ENCODE data around the gene MYH8.

MYH8 gene

DNA sequence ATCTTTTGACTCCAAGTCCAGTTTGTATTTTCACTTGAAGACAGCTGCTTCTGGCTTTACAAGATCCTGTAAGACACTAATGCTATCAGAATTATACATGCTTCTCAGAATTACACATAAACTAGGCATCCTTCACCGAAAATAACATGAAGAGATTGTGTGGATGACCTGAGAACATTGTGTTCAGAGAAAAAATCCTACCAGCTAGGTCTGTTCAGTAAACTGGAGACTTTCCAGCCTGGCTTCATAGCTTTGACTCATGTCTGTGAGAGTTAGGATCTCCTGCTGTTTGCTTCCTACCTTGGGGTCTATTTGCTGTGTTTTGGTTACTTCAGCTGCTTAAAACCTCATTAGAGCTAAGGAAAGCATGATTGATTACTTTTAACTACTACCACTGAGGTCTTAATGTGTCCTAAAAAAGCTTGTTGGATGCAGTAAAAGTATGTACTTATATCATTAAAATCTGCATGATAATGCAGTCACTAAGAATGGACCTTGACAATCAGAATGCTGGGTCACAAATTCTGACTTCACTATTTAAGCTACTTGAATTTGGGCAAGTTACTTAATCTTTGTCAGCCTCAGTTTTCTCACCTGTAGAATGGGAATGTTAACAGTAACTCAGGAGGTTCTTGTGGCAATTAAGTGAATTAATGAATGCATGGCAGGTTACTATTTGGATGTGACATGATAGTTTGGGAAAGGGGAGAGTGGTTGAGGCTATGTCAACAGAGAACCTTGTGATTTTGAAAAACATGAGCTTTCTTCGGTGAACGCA, 40.9 kb downstream of the MYH8 start:
- no peak for DNase-seq (ENCODE audit: low read depth in 3 of 3)

DNA sequence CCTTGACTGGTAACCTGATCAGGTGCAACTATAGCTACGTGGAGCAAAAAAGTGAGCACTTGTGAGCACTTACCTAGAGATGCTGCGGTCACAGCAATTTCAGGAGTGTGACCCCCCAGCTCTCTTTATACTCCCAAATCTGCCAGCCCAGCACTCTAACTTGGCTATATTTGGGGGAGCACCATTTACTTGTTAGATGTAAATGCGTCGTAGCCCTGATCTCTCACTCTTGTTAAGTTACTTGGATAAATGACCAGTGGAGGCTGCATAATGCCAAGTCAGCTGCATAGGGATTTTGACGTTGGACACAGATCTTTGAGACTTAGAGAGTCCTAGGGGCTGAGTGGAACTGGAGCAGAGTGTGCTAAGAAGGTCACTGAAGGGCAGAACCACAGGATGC, 48.8 kb downstream of the MYH8 start, which contains the start of gene MYH13:
TSS of gene MYH13 (minus strand) at position 101 of the 400 bp plus-strand sequence. CDS start 8,476 bp downstream, outside the sequence.
- no peak for DNase-seq (ENCODE audit: low read depth in 3 of 3)

GRCh38 chr17:10370016-10370608, 51.6 kb downstream of the MYH8 start:
- DNase-seq (ENCODE audit: low read depth in 3 of 3): no peak

DNA sequence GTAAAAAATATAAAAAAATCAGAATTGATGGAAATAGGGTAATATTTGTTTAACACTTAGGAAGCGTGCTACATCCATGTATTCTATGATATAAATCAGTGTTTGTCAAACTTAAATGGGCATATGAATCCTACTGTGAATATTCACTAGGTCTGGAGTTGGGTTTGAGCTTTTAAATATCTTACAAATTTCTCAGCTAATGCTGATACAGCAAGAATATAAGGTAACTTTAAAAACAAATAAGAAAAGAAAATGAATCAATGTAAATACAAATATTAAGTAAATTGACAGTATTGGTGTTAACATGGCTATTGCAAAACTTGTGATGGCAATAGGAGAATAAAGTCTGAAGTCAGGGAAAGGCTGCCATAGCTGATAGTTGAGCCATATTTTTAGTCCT, 52.5 kb downstream of the MYH8 start:
- no peak for DNase-seq (ENCODE audit: low read depth in 3 of 3)

DNA sequence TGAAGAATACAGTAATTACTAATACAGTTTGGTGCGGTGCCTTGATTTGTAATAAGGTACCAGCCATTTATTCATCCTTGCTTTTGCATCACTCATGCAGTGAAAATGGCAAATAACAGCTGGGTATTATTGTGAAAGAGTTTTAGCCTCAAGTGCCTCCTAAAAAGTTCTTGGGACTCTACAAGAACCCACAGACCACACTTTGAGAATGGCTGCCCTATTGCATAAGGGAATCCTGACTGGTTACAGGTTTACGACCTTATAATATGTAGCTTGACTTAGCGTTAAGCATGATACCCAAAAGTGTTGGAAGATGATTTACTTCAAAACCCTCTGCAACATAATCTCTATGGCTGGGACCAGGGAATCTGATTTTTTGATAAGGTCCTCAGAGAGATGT, 53.2 kb downstream of the MYH8 start:
- no peak for DNase-seq (ENCODE audit: low read depth in 3 of 3)

DNA sequence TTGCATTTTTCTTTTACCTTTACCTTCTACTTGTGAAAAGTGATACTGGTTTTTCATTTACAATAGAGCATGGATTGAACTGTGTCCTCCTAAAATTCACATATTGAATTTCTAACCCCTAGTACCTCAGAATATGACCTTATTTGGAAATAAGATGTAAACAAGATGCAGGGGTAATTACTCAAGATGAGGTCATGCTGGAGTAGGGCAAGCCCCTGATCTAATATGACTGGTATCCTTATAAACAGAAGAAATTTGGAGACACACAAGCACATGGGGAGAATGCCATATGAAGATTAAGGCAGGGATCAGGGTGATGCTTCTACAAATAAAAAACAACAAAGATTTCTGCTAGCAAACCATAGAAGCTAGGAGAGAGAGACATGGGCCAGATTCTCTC, 61.2 kb downstream of the MYH8 start:
- DNase-seq (ENCODE audit: low read depth in 3 of 3): no peak

GRCh38 chr17:10357768-10358167, 64.0 kb downstream of the MYH8 start:
- DNase-seq (ENCODE audit: low read depth in 3 of 3): peak in 1 of 3 donors; percentile 8

DNA sequence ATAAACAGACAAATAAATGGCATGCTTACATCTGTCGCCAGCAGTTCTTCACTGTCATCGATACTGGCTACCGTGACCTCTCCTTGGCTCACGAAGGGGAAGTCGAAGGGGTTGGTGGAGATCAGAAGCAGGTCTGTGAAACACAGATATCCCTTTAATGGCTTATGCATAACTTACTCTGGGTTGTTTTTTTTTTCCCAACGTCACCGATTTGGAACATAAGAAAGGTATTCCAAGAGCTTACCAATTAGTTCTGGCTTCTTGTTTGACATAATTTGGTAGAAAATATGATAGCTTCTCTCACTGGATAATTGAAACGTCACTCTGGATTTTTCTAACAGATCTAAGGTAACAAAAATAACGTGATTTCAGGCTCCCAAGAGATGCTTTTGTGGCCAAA, 67.1 kb downstream of the MYH8 start:
- no peak for DNase-seq (ENCODE audit: low read depth in 3 of 3)

DNA sequence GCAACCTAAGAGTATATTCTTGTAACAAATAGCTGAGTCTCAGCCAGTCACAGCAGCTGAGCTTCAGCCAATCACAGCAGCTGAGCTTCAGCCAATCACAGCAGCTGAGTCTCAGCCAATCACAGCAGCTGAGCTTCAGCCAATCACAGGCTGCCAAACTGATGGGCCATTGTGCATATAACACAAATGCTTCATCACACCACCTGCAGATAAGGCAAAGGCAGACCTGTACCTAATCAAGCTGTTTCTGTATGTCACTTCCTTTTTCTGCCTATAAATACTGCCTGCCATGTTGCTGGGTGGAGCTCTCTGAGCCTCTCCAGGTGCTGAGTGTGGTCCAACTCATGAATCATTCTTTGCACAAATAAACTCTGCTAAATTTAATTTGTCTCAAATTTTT, 68.9 kb downstream of the MYH8 start:
- DNase-seq (ENCODE audit: low read depth in 3 of 3): no peak

GRCh38 chr17:10349403-10349802, 72.3 kb downstream of the MYH8 start:
- DNase-seq (ENCODE audit: low read depth in 3 of 3): no peak

GRCh38 chr17:10344816-10345215, 76.9 kb downstream of the MYH8 start:
- no peak for DNase-seq (ENCODE audit: low read depth in 3 of 3)

Data from stimulated activated CD4-positive, alpha-beta T cell treated with anti-CD3 and anti-CD28 coated beads, TNF-alpha, amount 100 ng/mL, for 48 hours (primary cell).